AG08395 (cell line): ENCODE data around the gene C22orf31.
"Not testable (repeated sequence)": the region's sequence is repeated elsewhere in the genome, so short reads cannot be mapped to it uniquely, and the experiment has no call there.

ENCODE experiments used
- DNase-seq: peaks from one replicate; pipeline ENCODE4 v3.0.0; 2012; ENCODE audit warnings: mixed read lengths, low spot score

C22orf31 gene

DNA sequence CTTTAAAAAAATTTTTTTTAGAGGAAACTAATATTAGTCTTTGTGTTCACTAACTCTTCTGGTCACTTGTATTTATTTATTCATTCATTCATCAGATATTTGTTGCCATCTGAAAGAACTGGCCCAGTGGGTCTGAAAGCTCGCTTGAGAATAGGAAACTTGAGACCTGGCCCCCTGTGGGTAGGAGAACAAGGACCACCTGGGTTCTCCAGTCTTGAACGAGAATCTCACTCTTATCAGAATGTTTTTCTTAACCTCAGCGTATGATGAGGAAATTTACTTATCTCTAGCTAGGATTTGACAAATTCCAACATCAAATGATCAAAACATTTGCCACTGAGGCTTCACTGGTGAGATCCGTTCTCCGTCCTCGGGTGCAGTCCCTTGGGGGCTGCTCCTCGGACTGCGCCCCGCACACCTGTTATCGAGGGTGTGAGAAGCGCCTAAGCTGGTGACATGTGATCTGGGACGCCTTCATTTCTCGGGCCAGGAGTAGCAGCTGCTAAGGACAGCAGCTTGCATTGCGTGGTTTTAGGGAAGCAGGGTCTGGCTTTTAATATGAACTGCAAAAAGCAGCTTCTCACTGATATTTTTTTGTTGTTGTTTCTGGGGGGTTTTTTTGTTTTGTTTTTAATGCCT is 6.3 kb downstream of the C22orf31 start:
- DNase-seq: no peak

- no peak for DNase-seq
These were observed 7.3 kb downstream of the C22orf31 start for GRCh38 chr22:29054251-29054767.

- no peak for DNase-seq
These were observed 8.5 kb downstream of the C22orf31 start for GRCh38 chr22:29053048-29053702.

- no peak for DNase-seq
These were observed 11.2 kb downstream of the C22orf31 start for GRCh38 chr22:29050457-29050856.

GRCh38 chr22:29049655-29050263 is 11.9 kb downstream of the C22orf31 start:
- DNase-seq: no peak

DNA sequence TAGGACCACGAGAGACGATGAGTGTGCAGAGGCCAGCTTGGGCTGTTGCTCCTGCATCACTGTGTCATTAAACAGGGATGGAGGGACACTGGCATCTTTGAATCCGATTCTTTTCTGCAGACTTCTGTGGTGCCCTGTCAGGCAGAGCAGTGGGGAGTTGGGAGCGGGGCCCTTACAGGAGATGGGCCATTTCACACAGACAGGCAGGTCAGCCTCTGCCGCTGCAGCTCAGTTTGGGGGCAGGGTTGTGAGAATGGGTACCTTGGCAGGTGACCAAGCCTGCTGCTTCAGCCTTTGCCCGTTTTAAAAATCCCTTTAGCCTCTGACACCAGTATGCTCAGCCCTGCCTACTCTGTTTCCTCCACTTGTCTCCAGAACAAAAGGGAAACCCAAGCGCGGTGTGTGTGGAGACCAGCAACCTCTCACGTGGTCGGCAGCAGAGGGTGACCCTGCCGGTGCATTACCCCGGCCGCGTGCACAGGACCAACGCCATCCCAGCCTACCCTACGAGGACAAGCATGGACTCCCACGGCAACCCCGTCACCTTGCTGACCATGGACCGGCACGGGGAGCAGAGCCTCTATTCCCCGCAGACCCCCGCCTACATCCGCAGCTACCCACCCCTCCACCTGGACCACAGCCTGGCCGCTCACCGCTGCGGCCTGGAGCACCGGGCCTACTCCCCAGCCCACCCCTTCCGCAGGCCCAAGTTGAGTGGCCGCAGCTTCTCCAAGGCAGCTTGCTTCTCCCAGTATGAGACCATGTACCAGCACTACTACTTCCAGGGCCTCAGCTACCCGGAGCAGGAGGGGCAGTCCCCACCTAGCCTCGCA is 12.6 kb downstream of the C22orf31 start:
- no peak for DNase-seq

DNA sequence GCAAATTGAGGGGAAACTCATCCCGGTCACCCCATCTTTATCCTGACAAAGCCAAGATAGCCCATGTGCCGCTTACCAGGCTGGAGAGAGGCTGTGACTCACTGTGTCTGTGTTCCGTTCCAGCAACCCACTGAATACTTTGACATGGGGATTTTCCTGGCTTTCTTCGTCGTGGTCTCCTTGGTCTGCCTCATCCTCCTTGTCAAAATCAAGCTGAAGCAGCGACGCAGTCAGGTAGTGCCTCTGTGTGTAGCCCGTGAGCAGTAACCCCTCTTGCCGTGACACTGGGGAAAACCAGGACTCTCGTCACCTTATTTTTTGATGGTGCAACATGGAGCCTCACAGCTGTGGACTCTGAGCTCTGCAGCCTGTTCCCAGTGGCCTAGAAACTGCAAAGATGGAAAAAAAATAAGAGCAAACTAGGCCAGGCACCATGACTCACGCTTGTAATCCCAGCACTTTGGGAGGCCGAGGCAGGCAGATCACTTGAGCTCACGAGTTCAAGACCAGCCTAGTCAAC is 16.9 kb downstream of the C22orf31 start:
- peak; percentile 78 for DNase-seq

DNA sequence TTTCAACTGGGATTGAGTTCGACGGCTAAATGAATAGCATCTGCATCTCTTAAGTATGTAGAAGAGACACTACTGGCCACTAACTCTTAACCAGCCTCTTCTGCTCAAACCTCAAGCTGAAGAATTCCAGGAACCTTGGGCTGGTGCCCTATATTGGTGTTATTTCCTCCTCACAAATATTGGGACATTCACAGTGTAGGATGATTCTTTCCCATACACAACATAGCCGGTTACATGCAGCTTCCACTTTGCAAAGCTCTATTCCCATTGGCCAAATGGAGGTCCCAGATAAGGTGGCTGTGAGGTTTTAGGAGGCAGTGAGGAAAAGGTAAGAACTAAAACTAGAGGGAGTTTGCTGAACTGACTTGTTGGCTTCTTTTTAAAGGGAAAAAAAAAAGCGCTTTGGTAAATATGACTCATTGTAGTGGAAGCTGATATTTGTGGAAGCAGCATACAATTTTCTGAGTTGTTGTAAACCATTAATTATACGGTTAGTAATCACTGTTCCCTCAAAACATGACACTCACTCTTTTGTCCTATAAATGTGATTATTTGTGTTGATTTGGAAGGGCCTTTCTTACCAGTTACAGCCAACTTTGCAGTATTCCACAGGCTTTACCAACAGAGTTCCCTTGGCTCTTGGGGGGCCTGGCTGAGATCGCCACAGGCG is 17.6 kb downstream of the C22orf31 start:
- peak; percentile 64 for DNase-seq

DNA sequence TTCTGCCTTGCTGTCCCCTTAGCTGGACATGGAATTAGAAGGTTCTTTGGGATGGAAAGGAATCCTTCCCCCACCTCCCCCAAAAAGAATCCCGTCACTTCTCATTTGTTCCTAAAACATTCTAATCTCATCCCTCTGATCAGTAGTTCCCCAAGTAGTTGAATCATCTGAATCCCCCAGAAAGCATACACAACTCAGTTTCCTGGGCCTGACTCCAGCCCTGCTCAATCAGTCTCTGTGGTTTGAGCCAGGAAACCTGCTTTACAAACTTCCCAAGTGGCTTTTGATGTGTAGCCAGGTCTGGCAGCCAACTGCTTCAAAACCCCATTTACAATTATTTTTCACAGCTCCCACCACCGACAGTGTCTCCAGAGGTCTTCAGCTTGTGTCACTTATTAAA is 20.2 kb downstream of the C22orf31 start:
- peak; percentile 47 for DNase-seq

DNA sequence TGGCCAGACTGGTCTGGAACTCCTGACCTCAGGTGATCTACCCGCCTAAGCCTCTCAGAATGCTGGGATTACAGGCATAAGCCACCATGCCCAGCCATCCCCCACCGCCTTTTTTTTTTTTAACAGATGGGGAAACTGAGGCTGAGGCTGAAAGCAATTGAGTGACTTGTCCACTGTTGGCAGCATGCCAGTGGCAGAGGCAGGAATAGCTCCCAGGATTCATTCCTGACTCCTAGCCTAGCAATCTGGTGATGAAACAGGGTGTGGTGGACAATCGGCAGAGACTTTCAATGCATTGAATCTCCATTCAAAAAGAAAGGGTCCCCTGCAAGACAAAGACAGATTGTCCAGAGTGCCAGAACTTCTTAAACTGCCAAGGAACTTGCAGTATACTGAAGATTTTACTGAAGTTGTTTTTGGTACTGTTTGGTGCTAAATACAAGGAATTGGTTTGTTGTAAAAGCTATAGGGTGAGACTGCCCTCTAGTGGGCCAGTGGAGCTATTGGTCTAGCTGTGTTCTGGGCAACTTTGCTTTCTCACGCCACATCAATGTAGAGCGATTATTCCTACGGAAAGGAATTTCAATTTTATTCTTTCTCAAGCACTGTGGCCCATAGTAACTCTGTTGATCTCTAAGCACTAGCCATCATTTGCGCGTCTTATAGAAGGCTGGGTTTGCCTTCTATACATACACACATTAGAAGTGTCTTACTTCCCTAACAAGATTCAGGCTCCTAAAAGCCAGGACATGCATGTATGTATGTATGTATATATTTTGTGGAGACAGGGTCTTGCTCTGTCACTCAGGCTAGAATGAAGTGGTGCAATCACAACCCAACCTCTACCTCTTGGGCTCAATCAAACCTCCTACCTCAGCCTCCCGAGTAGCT is 21.0 kb downstream of the C22orf31 start:
- DNase-seq: peak; percentile 76

DNA sequence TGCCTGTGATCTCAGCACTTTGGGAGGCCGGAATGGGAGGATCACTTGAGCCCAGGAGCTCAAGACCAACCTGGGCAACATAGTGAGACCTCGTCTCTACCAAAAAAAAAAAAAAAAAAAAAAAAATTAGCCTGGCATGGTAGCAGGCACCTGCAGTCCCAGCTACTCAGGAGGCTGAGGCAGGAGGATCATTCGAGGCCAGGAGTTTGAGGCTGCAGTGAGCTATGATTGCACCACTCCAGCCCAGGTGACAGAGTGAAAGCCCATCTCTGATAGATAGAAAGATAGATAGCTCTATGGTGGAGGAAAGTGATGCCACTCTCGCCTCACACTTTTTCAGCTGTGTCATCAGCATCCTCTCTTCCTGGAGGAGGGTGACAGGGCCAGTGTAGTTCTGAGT is 21.9 kb downstream of the C22orf31 start:
- DNase-seq: not testable (repeated sequence)

DNA sequence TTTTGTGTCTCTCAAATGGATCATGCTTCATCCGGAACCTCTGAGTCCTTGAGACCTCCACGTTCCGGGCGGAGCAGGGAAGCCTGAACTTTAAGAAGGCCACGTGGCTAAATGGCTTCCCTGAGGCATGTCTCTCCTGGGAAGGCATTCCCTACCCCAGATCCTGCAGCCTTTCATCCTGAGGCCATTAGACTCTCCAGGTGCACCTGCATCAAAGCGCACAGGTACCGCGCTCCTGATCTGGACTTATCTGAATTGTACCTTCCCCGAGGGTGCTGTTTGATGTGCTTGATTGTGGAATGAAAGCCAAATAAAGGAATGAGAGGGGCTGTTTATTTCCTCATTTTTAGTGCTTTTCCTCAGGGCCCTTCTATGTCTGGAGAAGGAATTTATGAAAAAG is 22.5 kb downstream of the C22orf31 start:
- no peak for DNase-seq

DNA sequence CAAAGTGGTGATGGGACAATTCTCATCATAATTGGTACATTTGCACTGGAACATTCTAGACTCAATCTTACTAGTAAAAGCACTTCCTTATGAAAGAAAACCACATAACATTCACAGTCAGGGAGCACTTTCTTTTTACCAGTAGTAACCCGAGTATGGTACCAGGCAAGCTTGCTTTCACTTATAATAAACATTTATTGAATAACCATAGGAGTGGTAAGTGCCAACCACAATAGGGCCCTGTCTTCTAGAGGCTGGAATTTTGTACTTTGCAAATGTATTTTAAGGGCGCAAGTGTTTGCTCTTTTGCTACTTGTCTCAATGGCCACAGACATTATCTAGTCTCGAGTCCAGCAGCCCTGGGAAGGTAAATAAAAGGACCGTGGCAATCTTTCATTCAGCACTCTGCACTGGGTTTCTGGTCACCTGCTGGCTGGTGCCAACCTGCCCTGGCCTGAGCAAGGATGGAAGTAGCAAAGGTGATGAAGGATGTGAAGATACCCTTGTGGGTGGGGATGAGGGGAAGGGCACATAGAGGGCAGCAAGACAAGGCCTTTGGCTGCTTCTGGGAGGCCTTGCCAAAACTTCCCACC is 24.2 kb downstream of the C22orf31 start:
- DNase-seq: no peak

- DNase-seq: no peak
These were observed 29.0 kb downstream of the C22orf31 start for GRCh38 chr22:29032584-29032983.

DNA sequence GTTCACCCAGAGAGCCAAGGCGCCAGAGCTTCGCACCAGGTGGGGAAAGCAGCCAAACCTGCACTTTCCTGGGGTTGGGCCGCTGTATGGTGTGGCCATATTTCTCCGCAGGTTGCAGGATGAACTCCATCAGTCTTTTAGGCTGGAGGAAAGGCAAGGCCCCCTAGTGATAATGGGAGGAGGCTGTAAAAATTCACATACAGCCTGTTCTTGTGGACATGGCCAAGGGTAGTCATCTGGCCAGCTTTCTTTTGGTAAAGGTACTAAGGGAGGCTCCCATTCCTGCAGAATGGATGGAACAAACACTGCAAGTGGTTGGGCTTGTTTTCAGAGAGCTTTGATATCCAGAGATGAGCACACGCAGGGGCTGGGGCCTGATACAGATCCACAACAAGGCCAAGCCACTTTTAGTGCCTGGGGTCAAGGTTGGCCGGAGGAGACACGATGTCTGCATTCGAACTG is 29.6 kb downstream of the C22orf31 start:
- no peak for DNase-seq

DNA sequence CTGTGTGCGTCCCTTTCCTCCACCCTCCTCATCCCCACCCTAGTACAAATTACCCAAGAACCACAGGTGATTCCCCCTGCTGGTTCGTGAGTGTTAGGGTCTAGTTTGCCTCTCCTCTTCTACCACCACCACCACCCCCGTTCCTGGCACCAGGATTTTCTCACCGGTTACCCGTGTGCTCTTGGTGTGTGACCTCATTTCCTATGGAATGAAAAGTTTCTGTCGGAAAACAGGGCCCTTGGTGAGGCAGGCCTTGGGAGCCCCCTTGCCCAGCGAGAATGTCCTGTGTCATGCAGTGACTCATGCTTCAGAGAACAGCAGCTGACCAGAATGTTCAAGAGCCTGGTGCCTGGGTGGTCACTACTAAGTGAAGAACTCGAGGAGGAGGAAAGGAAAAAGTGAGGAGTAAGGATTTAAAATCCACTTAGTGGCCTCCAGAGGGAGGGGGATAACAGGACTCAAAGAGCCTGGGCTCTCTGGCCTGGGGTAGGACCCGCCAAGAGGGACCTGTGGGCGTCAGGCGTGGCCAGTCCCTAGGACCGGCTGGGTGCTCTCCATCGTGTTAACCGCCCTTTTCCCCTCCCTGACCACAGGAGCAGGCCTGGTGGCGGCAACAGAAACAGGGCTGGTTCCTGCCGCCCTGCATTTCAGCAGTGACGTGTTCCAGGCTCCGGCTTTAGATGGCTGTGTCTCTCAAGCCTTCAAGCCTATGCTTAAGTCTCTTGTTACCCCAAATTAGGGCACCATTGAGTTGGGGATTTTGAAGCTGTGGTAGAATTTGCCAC is 30.2 kb downstream of the C22orf31 start:
- peak; percentile 85 for DNase-seq

DNA sequence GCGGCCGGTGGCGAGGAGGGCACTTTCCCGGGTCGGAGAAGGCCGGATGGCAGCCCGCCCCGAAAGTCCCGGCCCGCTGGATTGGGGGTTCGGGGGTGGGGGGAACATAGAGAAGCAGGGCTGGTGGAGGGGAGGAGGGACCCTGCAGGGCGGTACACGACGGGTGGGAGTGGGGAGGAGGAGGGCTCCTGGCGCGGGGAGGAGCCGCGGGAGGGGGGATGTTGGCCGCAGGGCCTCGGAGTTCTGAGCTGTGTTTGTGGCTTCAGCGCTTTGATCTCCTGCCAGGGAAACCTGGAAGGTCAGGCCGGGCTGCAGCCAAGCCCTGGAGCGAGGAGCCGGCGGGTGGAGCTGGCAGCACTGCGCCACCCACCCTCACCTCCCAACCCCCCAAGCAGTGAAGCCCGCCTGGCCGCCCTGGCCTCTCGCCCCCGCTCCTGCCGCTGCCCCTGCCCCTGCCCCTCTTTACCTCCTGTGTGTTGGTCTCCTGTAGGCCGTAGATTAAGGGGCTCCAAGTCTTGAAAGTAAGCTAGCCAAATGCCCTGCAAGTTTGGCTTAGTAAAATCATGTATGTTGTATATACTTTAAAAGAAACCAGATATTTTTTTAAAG is 30.9 kb downstream of the C22orf31 start:
- DNase-seq: peak; percentile 83

DNA sequence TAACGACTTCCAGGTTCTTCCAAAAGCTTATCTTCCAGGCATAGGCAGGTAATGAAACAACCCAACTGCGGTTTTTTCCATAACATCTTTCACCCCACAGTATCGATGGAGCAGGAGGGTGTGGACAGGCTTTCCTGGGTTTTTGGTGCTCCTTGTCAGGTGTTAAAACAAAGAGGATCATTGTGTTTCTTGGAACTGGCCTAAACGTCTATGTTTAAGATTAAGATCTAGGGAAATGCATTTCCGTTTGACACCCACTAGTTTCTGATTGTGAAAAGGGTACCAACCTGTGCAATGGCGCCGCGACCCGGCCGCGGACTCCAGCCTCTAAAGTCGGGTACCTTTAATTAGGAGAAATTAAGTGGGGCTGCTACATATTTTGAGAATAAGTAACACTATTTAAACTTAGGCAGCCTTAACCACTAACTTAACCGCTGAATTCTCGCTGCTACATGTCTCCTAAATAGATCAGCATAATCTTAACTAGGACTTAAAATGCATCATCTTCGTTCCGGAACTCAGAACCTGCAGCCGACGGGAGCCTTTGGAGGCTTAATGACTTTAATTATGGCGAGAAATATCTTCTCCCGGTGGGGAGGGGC is 31.5 kb downstream of the C22orf31 start:
- DNase-seq: peak; percentile 11
